Head of caudate nucleus (tissue), 42 donors: Measurements from ENCODE around the gene APBA3.

ENCODE experiments used
- DNase-seq, 42 donors: peaks; one replicate each; pipeline versions ENCODE4 v3.0.0 to v3.0.0-alpha.2; 2020 to 2021; ENCODE audit warnings: mixed read lengths in 7 of 42
- intact Hi-C: fragments of 100-400 bp; cut with DNase I; formaldehyde crosslinking; loops from one replicate; pipeline ENCODE4 v1.15.0; 2022

The APBA3 gene, protein sequence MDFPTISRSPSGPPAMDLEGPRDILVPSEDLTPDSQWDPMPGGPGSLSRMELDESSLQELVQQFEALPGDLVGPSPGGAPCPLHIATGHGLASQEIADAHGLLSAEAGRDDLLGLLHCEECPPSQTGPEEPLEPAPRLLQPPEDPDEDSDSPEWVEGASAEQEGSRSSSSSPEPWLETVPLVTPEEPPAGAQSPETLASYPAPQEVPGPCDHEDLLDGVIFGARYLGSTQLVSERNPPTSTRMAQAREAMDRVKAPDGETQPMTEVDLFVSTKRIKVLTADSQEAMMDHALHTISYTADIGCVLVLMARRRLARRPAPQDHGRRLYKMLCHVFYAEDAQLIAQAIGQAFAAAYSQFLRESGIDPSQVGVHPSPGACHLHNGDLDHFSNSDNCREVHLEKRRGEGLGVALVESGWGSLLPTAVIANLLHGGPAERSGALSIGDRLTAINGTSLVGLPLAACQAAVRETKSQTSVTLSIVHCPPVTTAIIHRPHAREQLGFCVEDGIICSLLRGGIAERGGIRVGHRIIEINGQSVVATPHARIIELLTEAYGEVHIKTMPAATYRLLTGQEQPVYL

GRCh38 chr19:3761382-3762129 is at the start of gene APBA3:
APBA3 (minus strand) TSS chr19:3761692; CDS start chr19:3760264, 1,428 bp downstream.
- DNase-seq = peak; percentile 80 to 96 (median 92)
- intact Hi-C loops = loop anchor here (10.0 kb wide), 1 partner anchor 213 kb away; the partner anchor contains the start of gene DAPK3

- peak in 1 of 42 donors; percentile 18 for DNase-seq
- intact Hi-C loops = no loop called here
Measured at GRCh38 chr19:3810708-3811355, 49.3 kb upstream of the APBA3 start.

DNA sequence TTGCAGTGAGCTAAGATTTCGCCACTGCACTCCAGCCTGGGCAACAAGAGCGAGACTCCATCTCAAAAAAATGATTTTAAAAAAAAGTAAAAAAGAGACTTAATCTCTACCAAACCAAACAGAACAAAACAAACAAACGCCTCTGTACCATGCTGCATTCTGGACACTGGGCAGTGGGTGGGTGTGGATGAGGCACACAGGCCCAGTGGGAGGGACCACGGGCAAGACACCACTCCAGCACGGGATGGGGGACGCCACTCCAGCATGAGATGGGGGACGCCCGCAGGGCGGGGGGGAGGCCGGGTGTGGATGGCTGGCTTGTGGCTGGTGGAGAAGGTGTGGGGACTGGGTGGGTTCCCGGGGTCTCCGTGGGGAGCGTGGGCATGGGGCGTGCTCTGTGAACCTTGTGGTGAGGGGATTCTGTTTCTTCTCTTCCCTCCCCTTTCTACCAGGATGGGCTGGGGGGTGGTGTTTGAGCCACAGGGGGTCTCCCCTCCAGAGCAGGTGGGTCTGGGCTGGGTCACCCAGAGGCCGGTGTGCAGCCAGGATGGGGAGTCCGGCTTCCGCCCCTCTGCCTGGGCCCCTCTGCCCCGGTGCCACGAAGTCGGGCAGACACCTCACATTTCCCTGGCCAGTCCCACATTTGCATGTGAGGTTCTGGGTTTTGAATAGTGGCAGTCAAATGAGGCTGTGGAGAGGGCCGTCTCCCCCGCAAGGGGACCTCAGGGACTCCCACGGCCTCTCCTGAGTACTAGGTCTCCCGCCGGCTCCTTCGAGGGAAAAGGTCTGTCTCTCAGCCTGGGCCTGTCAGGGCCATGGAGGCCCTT is 48.6 kb upstream of the APBA3 start:
- DNase-seq = no peak
- intact Hi-C loops = no loop called here

DNA sequence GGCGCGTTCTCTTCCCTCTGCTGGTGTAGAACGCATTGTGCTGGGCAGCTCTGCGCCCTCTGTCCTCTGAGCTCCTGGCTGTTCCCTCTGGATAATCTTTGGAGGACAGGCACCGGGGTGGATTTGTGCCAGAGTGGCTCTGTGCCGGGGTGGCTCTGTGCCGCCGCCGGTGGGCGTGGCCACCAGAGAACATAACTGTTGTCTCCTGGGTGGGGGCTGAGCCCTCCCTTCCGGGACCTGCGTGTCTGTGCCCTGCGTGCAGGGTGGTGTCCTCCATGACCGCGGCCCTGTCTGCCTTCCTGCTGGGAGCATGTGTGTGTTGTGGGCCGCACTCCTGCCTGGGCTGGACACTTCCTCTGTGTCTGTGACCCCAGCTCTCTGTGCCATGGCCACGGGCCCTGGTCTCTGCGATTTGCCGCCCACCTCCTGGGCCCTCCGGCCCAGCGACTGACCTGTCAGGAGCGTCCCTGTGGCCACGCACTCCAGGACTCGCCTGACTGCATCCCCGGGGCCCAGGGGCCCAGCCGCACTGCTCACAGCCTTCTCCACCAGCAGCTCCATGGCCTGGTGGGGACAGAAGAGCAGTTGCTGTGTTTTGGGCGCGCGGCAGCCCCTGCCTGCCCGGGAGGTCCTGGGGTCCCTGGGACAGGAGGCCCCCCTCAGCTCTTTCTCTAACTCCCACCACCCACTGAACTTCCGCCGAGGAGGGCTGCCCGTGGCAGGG is 47.1 kb upstream of the APBA3 start:
- DNase-seq = no peak
- intact Hi-C loops = no loop called here

DNA sequence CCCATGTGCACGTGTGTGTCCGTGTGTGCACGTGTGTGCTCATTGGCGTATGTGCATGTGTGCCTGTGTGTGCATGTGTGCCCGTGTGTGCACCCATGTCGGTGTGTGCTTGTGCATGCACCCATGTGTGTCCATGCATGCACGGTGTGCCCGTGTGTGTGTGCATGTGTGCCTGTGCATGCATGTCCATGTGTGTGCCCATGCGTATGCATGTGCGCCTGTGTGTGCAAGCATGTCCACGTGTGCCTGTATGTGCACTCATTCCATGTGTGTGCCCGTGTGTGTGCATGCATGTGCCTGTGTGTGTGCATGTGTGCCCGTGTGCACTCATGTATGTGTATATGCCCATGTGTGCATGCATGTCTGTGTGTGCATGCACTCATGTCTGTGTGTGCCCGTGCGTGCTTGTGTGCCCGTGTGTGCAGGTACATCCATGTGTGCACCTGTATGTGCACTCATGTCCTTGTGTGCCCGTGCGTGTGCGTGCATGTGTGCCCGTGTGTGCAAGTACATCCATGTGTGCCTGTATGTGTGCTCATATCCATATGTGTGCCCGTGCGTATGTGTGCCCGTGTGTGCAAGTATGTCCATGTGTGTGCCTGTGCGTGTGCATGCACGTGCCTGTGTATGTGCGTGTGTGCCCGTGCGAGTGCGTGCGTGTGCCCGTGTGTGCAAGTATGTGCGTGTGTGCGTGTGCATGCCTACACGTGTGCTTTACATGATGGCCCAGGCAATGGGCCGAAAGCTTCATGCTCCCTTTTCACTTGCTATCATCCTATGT is 46.3 kb upstream of the APBA3 start:
- no peak for DNase-seq
- intact Hi-C loops = no loop called here

- no peak for DNase-seq
- intact Hi-C loops = no loop called here
Measured at GRCh38 chr19:3807131-3807480, 45.6 kb upstream of the APBA3 start.

GRCh38 chr19:3805859-3806258 is 44.4 kb upstream of the APBA3 start:
- intact Hi-C loops = no loop called here

GRCh38 chr19:3804429-3804828 is 42.9 kb upstream of the APBA3 start:
- no peak for DNase-seq
- intact Hi-C loops = no loop called here

More at GRCh38 chr19:3805859-3806258, 44.4 kb upstream of the APBA3 start:
- no peak for DNase-seq

DNA sequence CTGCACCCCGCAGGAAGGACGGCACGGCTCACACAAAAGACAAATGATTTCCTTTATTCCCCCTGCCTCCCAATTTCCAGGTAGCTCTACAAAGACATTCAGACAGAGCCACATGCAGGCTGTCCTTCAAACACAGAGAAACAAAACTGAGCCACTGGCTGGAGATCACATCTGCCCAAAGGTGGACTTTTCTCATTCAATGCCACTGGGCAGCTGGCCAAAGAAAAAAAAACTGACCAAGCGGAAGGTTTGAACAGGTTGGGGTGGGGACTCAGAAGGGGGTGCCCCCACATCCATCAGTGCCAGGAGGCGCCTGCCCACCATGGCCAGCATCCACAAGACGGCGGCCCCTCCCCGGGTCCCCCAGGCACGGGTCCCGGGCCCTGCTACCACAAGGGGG is 42.5 kb upstream of the APBA3 start:
- DNase-seq = no peak
- intact Hi-C loops = no loop called here

DNA sequence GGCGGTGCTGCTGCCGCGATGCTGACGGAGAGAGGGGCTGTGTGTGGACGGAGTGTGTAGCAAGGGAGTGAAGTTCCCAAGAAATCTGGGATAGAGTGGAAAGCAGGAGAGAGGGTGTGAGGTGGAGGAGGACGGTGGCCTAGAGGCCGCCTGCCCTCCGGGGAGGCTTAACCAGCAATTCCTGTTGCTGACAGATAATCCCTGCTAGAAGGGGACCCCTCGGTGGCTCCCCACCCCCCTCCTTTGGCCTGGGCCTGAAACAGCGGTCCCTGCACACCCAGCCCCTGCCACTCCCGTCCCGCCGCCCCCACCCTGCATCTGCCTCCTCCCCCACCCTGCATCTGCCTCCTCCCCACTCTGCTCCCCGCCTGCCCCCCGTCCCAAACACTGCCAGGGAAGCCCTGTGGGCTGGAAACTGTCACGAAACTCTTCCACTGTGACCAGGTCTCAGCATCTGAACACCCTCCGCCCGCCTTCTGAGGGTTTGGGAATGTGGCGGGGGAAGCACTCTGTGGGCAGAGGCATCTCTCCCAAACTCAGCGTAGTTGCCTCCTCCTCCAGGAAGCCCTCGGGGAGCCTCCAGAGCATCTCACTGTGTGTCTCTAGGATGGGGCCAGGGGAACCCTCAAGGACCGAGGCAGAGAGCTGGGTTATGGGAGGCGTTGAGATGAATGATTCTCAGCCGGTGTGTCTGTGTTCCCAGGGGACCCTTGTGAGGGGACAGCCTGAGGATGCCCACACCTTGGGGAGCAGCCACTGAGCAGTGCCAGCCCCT is 41.8 kb upstream of the APBA3 start:
- DNase-seq = no peak
- intact Hi-C loops = no loop called here

DNA sequence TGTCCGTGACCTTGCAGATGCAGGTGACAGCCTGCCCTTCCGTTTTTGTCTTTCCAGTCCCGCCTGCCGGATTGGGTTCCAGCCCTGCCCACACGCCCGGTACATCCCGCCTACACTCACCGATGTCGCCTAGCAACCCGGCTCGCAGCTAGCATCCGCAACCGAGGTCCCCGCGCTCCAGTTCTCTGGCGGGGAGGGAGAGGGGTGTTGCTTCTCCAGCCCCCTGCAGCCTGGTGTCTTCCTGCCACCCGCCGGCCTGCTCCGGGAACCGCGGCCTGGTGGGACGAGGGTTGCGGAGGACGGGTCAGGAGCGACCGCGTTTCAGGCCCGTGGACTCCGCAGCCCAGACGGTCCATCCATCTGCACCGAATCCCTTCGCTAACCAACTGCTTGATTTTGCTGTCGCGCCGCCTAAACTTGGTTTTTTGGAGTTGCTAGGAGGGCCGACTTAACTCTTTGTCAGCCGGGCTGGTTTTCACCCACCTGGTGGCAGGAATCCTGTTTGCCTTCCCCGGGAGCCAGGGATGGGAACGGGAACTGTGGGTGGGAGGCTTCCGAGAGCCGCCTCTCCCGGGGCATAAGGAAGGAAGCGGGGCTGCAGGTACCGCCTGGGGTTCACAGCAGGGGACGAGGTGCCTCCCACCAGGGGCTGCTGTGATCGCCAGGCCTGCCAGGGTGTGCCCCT is 40.1 kb upstream of the APBA3 start:
- intact Hi-C loops = no loop called here
- peak; percentile 30 to 91 (median 75) for DNase-seq

- intact Hi-C loops = no loop called here
- peak in 2 of 42 donors; percentile 12 to 44 for DNase-seq
Measured at GRCh38 chr19:3800996-3801395, 39.5 kb upstream of the APBA3 start.

- intact Hi-C loops = no loop called here
- DNase-seq = no peak
Measured at GRCh38 chr19:3798137-3798536, 36.6 kb upstream of the APBA3 start.

- intact Hi-C loops = no loop called here
- no peak for DNase-seq
Measured at GRCh38 chr19:3796358-3796757, 34.9 kb upstream of the APBA3 start.

GRCh38 chr19:3793799-3794198 is 32.3 kb upstream of the APBA3 start:
- intact Hi-C loops = no loop called here
- no peak for DNase-seq

DNA sequence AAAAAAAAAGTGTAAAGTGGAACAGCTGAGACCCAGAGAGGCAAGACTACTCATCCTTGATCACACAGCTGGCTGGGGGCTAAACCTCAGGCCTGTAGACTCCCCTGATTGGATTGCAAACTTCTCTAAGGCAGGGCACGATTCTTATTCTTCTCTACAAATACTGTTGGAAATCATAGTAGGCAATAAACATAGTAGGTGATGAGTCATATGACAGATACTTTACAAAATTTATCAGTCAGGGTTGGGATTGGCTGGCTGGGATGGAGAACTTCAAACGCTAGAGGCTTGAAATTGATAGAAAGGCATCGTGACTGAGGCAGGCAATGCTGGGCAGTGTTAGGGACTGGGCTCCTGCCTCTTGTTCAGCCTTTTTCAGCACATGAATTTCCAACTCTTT is 30.6 kb upstream of the APBA3 start:
- intact Hi-C loops = no loop called here
- no peak for DNase-seq
